Measurements from ENCODE around the gene ZMYM3. TPM values are rescaled to one million over a fixed set of nuclear protein-coding genes. Genes with fewer than 3 reads are reported as not detected.

Gene ZMYM3
- total RNA-seq, 1 experiment from 2014 or later = 77.5 TPM

GRCh38 chrX:71236836-71237235 lies 17.1 kb downstream of the ZMYM3 start:
- Mint-ChIP-seq H3K4me3 (no peak overlapping the region), H3K27ac (no peak overlapping the region), H3K9me3 (no peaks in the 10 kb centered on the region), H3K4me1 (no peaks in the 10 kb centered on the region), H3K27me3 (ENCODE audit: low read depth) (no peaks in the 10 kb centered on the region), H3K36me3 (peaks cover 21% of the 10 kb centered on the region)
- ChIA-PET POLR2A (no interaction called here), CTCF (no interaction called here)
- DNase-seq (ENCODE audit: low spot score) (no peak), ATAC-seq (no peak)
- TF ChIP-seq ATF6 (CRISPR knock-in tag; IDR thresholded peaks at IDR 0.05) = no peak
- TF ChIP-seq FOXK1 (CRISPR knock-in tag; IDR thresholded peaks at IDR 0.05) = no peak
- TF ChIP-seq ZNF317 (CRISPR knock-in tag; IDR thresholded peaks at IDR 0.05; ENCODE audit: borderline replicate concordance, low read depth) = no peak
- TF ChIP-seq MYBL2 (CRISPR knock-in tag; IDR thresholded peaks at IDR 0.05) = no peak
- TF ChIP-seq MXD4 (CRISPR knock-in tag; IDR thresholded peaks at IDR 0.05; ENCODE audit: borderline replicate concordance) = no peak
- TF ChIP-seq, protein P1, sequence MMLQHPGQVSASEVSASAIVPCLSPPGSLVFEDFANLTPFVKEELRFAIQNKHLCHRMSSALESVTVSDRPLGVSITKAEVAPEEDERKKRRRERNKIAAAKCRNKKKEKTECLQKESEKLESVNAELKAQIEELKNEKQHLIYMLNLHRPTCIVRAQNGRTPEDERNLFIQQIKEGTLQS (CRISPR knock-in tag; conservative IDR thresholded peaks at IDR 0.05) = no peak
- TF ChIP-seq, protein P2, sequence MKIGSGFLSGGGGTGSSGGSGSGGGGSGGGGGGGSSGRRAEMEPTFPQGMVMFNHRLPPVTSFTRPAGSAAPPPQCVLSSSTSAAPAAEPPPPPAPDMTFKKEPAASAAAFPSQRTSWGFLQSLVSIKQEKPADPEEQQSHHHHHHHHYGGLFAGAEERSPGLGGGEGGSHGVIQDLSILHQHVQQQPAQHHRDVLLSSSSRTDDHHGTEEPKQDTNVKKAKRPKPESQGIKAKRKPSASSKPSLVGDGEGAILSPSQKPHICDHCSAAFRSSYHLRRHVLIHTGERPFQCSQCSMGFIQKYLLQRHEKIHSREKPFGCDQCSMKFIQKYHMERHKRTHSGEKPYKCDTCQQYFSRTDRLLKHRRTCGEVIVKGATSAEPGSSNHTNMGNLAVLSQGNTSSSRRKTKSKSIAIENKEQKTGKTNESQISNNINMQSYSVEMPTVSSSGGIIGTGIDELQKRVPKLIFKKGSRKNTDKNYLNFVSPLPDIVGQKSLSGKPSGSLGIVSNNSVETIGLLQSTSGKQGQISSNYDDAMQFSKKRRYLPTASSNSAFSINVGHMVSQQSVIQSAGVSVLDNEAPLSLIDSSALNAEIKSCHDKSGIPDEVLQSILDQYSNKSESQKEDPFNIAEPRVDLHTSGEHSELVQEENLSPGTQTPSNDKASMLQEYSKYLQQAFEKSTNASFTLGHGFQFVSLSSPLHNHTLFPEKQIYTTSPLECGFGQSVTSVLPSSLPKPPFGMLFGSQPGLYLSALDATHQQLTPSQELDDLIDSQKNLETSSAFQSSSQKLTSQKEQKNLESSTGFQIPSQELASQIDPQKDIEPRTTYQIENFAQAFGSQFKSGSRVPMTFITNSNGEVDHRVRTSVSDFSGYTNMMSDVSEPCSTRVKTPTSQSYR (CRISPR knock-in tag; IDR thresholded peaks at IDR 0.05) = no peak
- no peak for TF ChIP-seq SOX15 (CRISPR knock-in tag; IDR thresholded peaks at IDR 0.05)
- TF ChIP-seq TCF7 (CRISPR knock-in tag; IDR thresholded peaks at IDR 0.05; ENCODE audit: low read depth) = no peak
- no peak for TF ChIP-seq ZNF671 (CRISPR knock-in tag; IDR thresholded peaks at IDR 0.05)
- TF ChIP-seq, protein P3, sequence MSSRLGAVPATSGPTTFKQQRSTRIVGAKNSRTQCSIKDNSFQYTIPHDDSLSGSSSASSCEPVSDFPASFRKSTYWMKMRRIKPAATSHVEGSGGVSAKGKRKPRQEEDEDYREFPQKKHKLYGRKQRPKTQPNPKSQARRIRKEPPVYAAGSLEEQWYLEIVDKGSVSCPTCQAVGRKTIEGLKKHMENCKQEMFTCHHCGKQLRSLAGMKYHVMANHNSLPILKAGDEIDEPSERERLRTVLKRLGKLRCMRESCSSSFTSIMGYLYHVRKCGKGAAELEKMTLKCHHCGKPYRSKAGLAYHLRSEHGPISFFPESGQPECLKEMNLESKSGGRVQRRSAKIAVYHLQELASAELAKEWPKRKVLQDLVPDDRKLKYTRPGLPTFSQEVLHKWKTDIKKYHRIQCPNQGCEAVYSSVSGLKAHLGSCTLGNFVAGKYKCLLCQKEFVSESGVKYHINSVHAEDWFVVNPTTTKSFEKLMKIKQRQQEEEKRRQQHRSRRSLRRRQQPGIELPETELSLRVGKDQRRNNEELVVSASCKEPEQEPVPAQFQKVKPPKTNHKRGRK (CRISPR knock-in tag; IDR thresholded peaks at IDR 0.05; ENCODE audit: borderline replicate concordance) = no peak
- no peak for TF ChIP-seq RELA (CRISPR knock-in tag; IDR thresholded peaks at IDR 0.05; ENCODE audit: borderline replicate concordance)
- no peak for TF ChIP-seq OVOL2 (CRISPR knock-in tag; IDR thresholded peaks at IDR 0.05; ENCODE audit: borderline replicate concordance)
- no peak for TF ChIP-seq ELF4 (CRISPR knock-in tag; IDR thresholded peaks at IDR 0.05; ENCODE audit: low read depth)
- TF ChIP-seq NR3C1 (CRISPR knock-in tag; conservative IDR thresholded peaks at IDR 0.05; ENCODE audit: low read depth) = no peak
- TF ChIP-seq SMAD4 (CRISPR knock-in tag; IDR thresholded peaks at IDR 0.05) = no peak
- TF ChIP-seq ZNF263 (CRISPR knock-in tag; IDR thresholded peaks at IDR 0.05; ENCODE audit: low read depth) = no peak

DNA sequence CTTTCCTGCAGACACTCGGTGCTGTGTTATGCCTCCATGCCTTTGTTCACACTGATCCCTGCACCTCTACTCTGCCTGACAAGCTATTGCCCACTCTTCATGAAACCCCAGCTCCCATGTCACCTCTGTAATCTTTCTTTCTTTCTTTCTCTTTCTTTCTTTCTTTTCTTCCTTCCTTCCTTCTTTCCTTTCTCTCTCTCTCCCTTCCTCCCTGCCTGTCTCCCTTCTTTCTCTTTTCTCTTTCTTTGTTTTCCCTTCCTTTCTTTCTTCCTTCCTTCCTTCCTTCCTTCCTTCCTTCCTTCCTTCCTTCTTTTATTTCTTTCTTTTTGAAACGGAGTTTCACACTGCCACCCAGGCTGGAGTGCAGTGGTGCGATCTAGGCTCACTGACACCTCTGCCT lies 18.5 kb downstream of the ZMYM3 start:
- no peak for DNase-seq (ENCODE audit: low spot score)
- Mint-ChIP-seq H3K27me3 (ENCODE audit: low read depth) (no peaks in the 10 kb centered on the region), H3K4me1 (no peaks in the 10 kb centered on the region), H3K27ac (no peak overlapping the region), H3K9me3 (no peaks in the 10 kb centered on the region), H3K36me3 (peaks cover 8% of the 10 kb centered on the region), H3K4me3 (no peak overlapping the region)
- CTCF ChIA-PET = no interaction called here
- POLR2A ChIA-PET = no interaction called here
- no peak for ATAC-seq
- TF ChIP-seq ZNF416 (CRISPR knock-in tag; IDR thresholded peaks at IDR 0.05) (no peak), ZNF425 (CRISPR knock-in tag; conservative IDR thresholded peaks at IDR 0.05) (no peak), SOX15 (CRISPR knock-in tag; IDR thresholded peaks at IDR 0.05) (no peak), CREM (CRISPR knock-in tag; IDR thresholded peaks at IDR 0.05) (no peak), OVOL2 (CRISPR knock-in tag; IDR thresholded peaks at IDR 0.05; ENCODE audit: borderline replicate concordance) (no peak), GTF2I (CRISPR knock-in tag; conservative IDR thresholded peaks at IDR 0.05) (no peak), ZNF121 (CRISPR knock-in tag; IDR thresholded peaks at IDR 0.05) (no peak)
- TF ChIP-seq, protein P4, sequence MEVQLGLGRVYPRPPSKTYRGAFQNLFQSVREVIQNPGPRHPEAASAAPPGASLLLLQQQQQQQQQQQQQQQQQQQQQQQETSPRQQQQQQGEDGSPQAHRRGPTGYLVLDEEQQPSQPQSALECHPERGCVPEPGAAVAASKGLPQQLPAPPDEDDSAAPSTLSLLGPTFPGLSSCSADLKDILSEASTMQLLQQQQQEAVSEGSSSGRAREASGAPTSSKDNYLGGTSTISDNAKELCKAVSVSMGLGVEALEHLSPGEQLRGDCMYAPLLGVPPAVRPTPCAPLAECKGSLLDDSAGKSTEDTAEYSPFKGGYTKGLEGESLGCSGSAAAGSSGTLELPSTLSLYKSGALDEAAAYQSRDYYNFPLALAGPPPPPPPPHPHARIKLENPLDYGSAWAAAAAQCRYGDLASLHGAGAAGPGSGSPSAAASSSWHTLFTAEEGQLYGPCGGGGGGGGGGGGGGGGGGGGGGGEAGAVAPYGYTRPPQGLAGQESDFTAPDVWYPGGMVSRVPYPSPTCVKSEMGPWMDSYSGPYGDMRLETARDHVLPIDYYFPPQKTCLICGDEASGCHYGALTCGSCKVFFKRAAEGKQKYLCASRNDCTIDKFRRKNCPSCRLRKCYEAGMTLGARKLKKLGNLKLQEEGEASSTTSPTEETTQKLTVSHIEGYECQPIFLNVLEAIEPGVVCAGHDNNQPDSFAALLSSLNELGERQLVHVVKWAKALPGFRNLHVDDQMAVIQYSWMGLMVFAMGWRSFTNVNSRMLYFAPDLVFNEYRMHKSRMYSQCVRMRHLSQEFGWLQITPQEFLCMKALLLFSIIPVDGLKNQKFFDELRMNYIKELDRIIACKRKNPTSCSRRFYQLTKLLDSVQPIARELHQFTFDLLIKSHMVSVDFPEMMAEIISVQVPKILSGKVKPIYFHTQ (CRISPR knock-in tag; IDR thresholded peaks at IDR 0.05) = no peak
- TF ChIP-seq, protein P5, sequence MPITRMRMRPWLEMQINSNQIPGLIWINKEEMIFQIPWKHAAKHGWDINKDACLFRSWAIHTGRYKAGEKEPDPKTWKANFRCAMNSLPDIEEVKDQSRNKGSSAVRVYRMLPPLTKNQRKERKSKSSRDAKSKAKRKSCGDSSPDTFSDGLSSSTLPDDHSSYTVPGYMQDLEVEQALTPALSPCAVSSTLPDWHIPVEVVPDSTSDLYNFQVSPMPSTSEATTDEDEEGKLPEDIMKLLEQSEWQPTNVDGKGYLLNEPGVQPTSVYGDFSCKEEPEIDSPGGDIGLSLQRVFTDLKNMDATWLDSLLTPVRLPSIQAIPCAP (CRISPR knock-in tag; IDR thresholded peaks at IDR 0.05) = no peak
